Pancreas (tissue), 10 donors: Measurements from ENCODE around the gene PAQR5. TPM values are rescaled to one million over a fixed set of nuclear protein-coding genes. Genes with fewer than 3 reads are reported as not detected.

Source experiments
- ATAC-seq, 4 donors: fragments of 200-7000 bp; cut with Tn5 transposase; one replicate each; pipeline versions ENCODE4 v1.8.0 to v1.9.1; 2020; ENCODE audit warnings: mild to moderate bottlenecking in 4 of 4, moderate library complexity in 4 of 4
- DNase-seq, 6 donors: peaks; one replicate each; pipeline ENCODE4 v3.0.0-alpha.2; 2020
- FAIRE-seq: peaks from 2 replicates; lab custom pipeline; 2012; peaks lifted over from hg19 to GRCh38; lab: Jason Lieb, UNC
- H3K27ac ChIP-seq, 4 donors: fragments of 200-600 bp; sonication (generic); 1 replicate in 3 of 4; 2 replicates in 1 of 4; pipeline versions ENCODE4 v1.5.0 to v1.8.0; 2020
- H3K27me3 ChIP-seq, 4 donors: fragments of 200-600 bp; one replicate each; pipeline ENCODE4 v1.8.0; 2021
- H3K36me3 ChIP-seq, 3 donors: fragments of 200-600 bp; sonication (generic) in 1 of 3; one replicate each; pipeline versions ENCODE4 v1.5.0 to v1.8.0; 2020 to 2021
- H3K4me1 ChIP-seq, 3 donors: fragments of 200-600 bp; one replicate each; pipeline ENCODE4 v1.8.0; 2021
- H3K4me3 ChIP-seq, 4 donors: fragments of 200-600 bp; sonication (generic) in 2 of 4; one replicate each; pipeline versions ENCODE4 v1.5.0 to v1.8.0; 2020 to 2021
- H3K9me3 ChIP-seq, 4 donors: fragments of 200-600 bp; one replicate each; pipeline ENCODE4 v1.8.0; 2021
- WGBS, 2 donors: extraction: QIAGEN DNeasy Blood & Tissue Kit; methylation state at CpG; one replicate each; pipeline ENCODE4 v1.1.7; 2013; 5-methylcytosine and 5-hydroxymethylcytosine counted together
- intact Hi-C, 3 donors: fragments of 100-400 bp; cut with DNase I; formaldehyde crosslinking; loops; one replicate each; pipeline versions ENCODE4 v1.11.1 to v1.14.2; 2022
- polyA plus RNA-seq, 2 donors: library from polyadenylated mRNA; stranded (reverse); fragments of 200-250 nt; gene quantifications; one replicate each; pipeline ENCODE4 v1.2.3, GENCODE V29; 2013
- total RNA-seq, 6 donors: library from RNA; stranded (reverse); fragmentation: NEBNext Ultra II Directional in 4 of 6; extraction: Animal tissue kit (Norgen Biotek cat#: 25700) in 4 of 6; gene quantifications; one replicate each; pipeline versions ENCODE4 v1.2.1 to v1.2.4, GENCODE V29; 2021 to 2023
- TF ChIP-seq, protein P1 (sequence below), 4 donors: fragments of 200-600 bp; sonication (generic) in 3 of 4; IDR thresholded peaks; one replicate each; pipeline versions ENCODE4 v1.5.0 to v1.8.0; 2021; ENCODE audit warnings: antibody characterized with exemption in 4 of 4
- donor health status: healthy with polysubstance abuse.
- donor health status: DM: no; HTN: no; CAD: no; lungs with moderate emphysema.
- donor health status: DM: no; HTN: no; CAD: no.
- donor health status: control.
- donor health status: control.
- donor health status: Bipolar disorder and iron deficiency.
- donor health status: DM: yes; HTN: yes; CAD: no.
- donor health status: DM: no; HTN: no; CAD: no.
- donor health status: DM: no; HTN: no; CAD: no.
- donor health status: DM: yes; HTN: yes; CAD: no.

Gene PAQR5
- total and polyA plus RNA-seq, 8 donors, result 5.2 to 9.4 (median 6.2) TPM

DNA sequence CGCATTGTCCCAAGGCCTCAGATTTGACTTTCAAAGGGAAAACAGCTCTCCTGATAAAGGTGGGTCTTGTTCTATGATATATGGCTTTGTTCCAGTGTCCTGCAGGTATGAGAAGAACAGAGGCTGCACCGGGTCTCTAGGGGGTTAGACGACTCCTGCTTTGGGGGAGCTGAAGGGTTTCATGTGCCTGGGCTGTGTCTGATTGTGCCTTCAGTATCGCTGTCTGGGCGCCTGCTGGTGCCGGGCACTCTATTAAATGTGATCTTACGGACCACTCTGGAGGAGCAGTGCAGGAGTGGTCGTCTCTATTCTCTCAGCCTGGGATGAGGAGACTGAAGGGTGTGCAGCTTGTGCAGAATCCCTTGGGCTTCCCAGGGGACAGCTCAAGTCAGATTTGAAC is 16.0 kb downstream of the PAQR5 start:
- DNase-seq (no peak), FAIRE-seq (no peak), ATAC-seq (no peak)
- TF ChIP-seq, protein P1, sequence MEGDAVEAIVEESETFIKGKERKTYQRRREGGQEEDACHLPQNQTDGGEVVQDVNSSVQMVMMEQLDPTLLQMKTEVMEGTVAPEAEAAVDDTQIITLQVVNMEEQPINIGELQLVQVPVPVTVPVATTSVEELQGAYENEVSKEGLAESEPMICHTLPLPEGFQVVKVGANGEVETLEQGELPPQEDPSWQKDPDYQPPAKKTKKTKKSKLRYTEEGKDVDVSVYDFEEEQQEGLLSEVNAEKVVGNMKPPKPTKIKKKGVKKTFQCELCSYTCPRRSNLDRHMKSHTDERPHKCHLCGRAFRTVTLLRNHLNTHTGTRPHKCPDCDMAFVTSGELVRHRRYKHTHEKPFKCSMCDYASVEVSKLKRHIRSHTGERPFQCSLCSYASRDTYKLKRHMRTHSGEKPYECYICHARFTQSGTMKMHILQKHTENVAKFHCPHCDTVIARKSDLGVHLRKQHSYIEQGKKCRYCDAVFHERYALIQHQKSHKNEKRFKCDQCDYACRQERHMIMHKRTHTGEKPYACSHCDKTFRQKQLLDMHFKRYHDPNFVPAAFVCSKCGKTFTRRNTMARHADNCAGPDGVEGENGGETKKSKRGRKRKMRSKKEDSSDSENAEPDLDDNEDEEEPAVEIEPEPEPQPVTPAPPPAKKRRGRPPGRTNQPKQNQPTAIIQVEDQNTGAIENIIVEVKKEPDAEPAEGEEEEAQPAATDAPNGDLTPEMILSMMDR (IDR thresholded peaks at IDR 0.05), result no peak
- H3K36me3 ChIP-seq, result no peaks in the 10 kb centered on the region
- H3K9me3 ChIP-seq, result no peaks in the 10 kb centered on the region
- H3K27me3 ChIP-seq, result no peaks in the 10 kb centered on the region
- no peak overlapping the region for H3K4me3 ChIP-seq
- H3K4me1 ChIP-seq, result no peaks in the 10 kb centered on the region
- WGBS, 2 donors, result 70 to 71% methylated on average over 8 of the region's 8 CpGs
- no peak overlapping the region for H3K27ac ChIP-seq
- intact Hi-C loops, result no loop called here

DNA sequence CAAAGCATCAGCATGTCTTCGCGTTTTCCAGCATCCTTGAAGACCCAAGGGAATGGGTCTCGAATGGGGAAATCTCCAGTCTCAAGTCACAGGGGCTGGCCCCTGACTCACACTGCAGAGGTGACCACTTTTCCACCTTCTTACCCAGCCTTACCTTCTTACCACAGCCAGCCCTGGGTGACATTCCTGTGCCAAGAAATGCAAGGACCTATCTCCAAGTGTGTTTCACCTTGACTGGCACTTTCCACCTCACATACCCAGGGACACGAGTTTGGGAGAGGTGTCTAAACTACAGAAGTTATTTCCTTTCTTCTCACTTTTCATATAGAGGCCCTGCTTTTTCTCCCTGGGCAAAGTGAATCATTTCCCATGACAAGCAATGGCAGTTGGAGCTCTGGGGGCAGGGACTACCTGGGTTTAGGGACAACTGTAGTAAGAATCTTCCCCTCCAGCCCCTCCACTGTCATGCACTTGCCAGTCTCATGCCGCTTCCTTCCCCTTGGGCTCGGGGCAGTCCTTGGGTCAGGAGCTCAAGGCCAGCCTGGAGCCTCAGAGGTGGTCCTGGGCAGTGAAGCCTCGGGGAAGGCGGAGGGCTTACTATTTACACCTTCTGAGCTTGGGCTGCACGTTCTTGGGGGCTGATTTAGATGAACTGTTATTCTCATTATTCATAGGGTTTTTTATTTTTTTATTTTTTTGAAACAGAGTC is 16.8 kb downstream of the PAQR5 start:
- intact Hi-C loops, result no loop called here
- DNase-seq, result no peak
- no peaks in the 10 kb centered on the region for H3K27me3 ChIP-seq
- no peaks in the 10 kb centered on the region for H3K36me3 ChIP-seq
- H3K27ac ChIP-seq, result peak overlapping the region in 3 of 4 donors; percentile 22 to 44 (median 30)
- H3K4me1 ChIP-seq, result no peaks in the 10 kb centered on the region
- H3K4me3 ChIP-seq, result no peak overlapping the region
- 65 to 72% methylated on average over 9 of the region's 9 CpGs for WGBS, 2 donors
- TF ChIP-seq, protein P1 (IDR thresholded peaks at IDR 0.05), result no peak
- no peak for FAIRE-seq
- ATAC-seq, result no peak
- no peaks in the 10 kb centered on the region for H3K9me3 ChIP-seq

DNA sequence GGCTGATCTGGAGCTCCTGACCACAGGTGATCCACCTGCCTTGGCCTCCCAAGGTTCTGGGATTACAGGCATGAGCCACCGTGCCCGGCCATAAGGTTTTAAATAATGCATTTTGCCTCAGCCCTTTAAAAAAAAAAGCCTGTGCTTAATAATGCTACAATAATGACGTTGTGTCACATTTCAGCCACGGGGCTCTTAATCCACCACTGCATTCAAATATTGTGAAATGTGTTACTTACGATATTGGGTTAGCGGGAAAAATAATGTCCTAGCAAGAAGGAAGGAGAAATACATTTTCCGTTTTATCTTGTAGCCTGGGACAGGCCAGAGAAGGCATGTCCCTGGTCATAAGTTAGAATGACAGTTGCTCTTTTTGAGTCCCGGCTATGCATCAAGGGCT is 17.6 kb downstream of the PAQR5 start:
- Histone ChIP-seq H3K27ac (peak overlapping the region in 3 of 4 donors; percentile 22 to 60 (median 30)), H3K9me3 (no peaks in the 10 kb centered on the region), H3K4me1 (no peaks in the 10 kb centered on the region), H3K36me3 (no peaks in the 10 kb centered on the region), H3K4me3 (no peak overlapping the region), H3K27me3 (no peaks in the 10 kb centered on the region)
- WGBS, 2 donors, result 51 to 61% methylated on average over 8 of the region's 8 CpGs
- no peak for DNase-seq
- ATAC-seq, result no peak
- intact Hi-C loops, result no loop called here
- TF ChIP-seq, protein P1 (IDR thresholded peaks at IDR 0.05), result no peak
- no peak for FAIRE-seq

DNA sequence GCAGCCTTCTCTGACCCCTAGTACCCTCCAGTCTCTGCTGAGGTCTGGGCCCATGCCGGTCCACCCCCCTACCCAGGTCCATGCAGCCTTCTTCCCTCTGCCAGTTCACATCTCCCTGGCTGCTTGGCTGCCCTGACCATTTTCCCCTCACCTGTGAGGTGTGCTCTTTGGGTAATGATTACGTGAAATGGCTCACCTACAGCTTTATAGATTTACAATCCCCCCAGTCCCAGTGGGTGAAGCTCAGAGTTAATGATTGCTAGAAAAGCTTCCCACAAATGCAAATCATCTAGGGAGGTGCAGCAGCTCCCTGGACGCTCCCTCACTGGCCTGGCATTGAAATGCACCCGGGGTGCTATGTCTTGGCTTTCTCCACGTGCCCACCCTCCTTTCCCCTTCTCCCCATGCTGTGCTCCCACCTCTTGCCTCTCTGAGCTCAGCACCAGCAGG is 18.7 kb downstream of the PAQR5 start:
- Histone ChIP-seq H3K27me3 (no peaks in the 10 kb centered on the region), H3K4me1 (no peaks in the 10 kb centered on the region), H3K9me3 (no peaks in the 10 kb centered on the region), H3K27ac (peak overlapping the region; percentile 16 to 60 (median 43)), H3K36me3 (no peaks in the 10 kb centered on the region), H3K4me3 (no peak overlapping the region)
- DNase-seq, result peak in 1 of 6 donors; percentile 33
- TF ChIP-seq, protein P1 (IDR thresholded peaks at IDR 0.05), result no peak
- intact Hi-C loops, result no loop called here
- no peak for FAIRE-seq
- peak; percentile 53 to 85 (median 76) for ATAC-seq
- WGBS, 2 donors, result 34 to 39% methylated on average over 5 of the region's 5 CpGs

DNA sequence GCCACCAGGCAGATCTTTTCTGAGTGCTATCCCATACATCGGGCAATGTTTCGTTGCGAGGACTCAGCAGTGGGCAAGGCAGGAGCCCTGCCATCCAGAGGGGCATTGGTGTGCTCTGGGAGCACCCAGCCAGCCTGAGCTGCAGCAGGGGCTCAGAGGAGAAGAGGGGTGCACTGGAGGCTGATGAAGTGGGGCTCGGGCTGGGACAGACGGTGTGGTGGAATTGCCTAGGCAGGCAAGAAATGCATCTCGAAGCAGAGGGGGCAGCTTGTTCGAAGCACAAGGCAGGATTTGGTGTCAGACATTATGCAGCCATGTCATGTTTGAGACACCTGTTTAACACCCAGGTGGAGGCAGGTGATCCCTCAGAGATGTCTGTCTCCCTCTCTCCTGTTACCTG is 19.3 kb downstream of the PAQR5 start:
- Histone ChIP-seq H3K9me3 (no peaks in the 10 kb centered on the region), H3K4me3 (no peak overlapping the region), H3K27me3 (no peaks in the 10 kb centered on the region), H3K36me3 (no peaks in the 10 kb centered on the region), H3K4me1 (no peaks in the 10 kb centered on the region), H3K27ac (peak overlapping the region in 2 of 4 donors; percentile 16 to 26)
- TF ChIP-seq, protein P1 (IDR thresholded peaks at IDR 0.05), result no peak
- intact Hi-C loops, result no loop called here
- no peak for DNase-seq
- WGBS, 2 donors, result 71 to 74% methylated on average over 7 of the region's 7 CpGs
- no peak for FAIRE-seq
- ATAC-seq, result no peak
